ENCODE results near the gene TP53TG5. TPM values are rescaled to one million over a fixed set of nuclear protein-coding genes. Genes with fewer than 3 reads are reported as not detected.
A peak's percentile ranks its signal among the peaks of the same experiment; 100 is the strongest.

The TP53TG5 gene
- total RNA-seq, 1 experiment from 2014 or later, result not detected

- DNase-seq (ENCODE audit: low read depth, low spot score), result peak; percentile 57
- in situ Hi-C loops (cut with HindIII; ENCODE audit: low pct_unique_long_range_greater_than_20kb, low sequenced_read_pairs), result no loop called here
These were observed 5.3 kb downstream of the TP53TG5 start for GRCh38 chr20:45372646-45373352.

DNA sequence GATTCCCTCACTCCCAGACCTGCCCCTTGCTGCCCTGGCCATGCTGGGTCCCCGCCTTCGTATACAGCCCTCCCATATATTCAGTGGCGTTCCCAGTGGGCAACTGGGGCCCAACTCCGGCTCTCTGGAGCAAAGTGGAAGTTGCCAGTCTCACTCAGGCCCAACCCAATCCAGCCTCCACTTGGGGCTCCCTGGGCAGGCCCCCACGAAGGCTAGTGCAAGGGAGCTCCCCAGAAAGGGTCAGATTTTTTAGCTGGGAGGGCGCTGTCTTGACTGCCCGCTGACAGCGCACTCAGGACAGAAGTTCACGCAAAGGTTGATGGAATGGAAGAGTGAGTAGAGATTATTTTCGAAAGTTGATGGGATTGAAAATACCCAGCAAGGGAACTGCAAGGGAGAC lies 5.9 kb downstream of the TP53TG5 start:
- in situ Hi-C loops (cut with HindIII; ENCODE audit: low pct_unique_long_range_greater_than_20kb, low sequenced_read_pairs), result no loop called here
- no peak for DNase-seq (ENCODE audit: low read depth, low spot score)

DNA sequence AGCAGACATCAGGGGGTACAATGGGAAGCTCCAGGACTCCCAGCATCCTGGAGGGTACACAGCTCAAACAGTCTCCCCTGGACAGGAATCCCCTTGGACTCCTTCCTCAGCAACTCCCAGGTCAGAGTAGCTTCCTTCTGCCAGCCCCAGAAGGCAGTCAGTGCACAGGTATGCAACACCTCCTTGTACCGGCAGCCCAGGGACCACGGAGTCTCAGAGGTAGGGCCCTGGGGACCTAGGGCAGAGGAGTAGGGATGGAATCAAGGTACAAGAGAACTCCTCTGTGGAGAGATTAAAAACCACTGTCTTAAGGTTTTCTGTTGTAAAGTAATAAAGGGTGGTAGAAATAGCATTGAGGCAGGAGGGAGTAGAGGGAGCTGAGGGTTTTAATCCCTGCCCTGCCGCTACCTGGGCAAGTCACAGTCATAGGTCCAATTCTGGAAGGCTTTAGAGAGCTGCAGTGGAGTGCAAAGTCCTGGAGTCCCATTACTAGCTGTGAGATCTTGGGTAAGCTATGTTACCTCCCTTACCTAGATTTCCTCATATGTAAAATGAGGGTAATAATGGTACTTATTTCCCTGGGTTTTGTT lies 7.5 kb downstream of the TP53TG5 start:
- no peak for DNase-seq (ENCODE audit: low read depth, low spot score)
- in situ Hi-C loops (cut with HindIII; ENCODE audit: low pct_unique_long_range_greater_than_20kb, low sequenced_read_pairs), result no loop called here

GRCh38 chr20:45368221-45368980 lies 9.7 kb downstream of the TP53TG5 start:
- in situ Hi-C loops (cut with HindIII; ENCODE audit: low pct_unique_long_range_greater_than_20kb, low sequenced_read_pairs), result no loop called here
- DNase-seq (ENCODE audit: low read depth, low spot score), result no peak

DNA sequence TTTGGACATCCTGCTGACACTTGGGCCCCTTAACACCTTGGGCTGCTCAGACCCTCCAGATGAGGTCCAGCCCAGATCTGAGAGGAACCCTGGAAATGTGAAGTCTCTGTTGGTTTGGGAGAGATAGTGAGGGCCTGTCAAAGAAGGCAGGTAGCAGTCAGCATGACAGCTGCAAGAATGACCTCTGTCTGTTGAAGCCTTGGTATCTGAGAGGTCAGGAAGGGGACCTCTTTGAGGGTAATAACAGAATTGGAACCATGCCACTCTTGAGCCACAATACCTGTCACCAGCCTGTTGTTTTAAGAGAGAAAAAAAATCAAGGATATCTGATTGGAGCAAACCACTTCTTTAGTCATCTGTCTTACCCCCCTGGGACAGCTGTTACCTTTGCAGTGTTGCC lies 11.0 kb downstream of the TP53TG5 start:
- DNase-seq (ENCODE audit: low read depth, low spot score), result no peak
- in situ Hi-C loops (cut with HindIII; ENCODE audit: low pct_unique_long_range_greater_than_20kb, low sequenced_read_pairs), result no loop called here

DNA sequence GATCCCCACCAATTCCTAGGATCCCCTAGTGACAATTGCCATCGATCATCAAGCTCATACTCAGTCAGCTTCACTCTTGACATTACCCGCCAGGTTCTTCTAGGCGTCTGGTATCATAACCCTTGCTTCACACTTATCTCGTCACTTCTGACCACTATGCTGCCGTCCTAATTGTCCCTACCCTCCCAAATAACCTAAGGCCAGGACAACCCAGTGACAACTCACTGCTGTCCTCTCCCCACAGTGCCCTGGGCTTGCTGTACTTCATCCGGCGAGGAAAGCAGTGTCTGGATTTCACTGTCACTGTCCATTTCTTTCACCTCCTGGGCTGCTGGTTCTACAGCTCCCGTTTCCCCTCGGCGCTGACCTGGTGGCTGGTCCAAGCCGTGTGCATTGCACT lies 11.5 kb downstream of the TP53TG5 start:
- in situ Hi-C loops (cut with HindIII; ENCODE audit: low pct_unique_long_range_greater_than_20kb, low sequenced_read_pairs), result no loop called here
- no peak for DNase-seq (ENCODE audit: low read depth, low spot score)

GRCh38 chr20:45366192-45366591 lies 11.9 kb downstream of the TP53TG5 start:
- no peak for DNase-seq (ENCODE audit: low read depth, low spot score)
- in situ Hi-C loops (cut with HindIII; ENCODE audit: low pct_unique_long_range_greater_than_20kb, low sequenced_read_pairs), result no loop called here

DNA sequence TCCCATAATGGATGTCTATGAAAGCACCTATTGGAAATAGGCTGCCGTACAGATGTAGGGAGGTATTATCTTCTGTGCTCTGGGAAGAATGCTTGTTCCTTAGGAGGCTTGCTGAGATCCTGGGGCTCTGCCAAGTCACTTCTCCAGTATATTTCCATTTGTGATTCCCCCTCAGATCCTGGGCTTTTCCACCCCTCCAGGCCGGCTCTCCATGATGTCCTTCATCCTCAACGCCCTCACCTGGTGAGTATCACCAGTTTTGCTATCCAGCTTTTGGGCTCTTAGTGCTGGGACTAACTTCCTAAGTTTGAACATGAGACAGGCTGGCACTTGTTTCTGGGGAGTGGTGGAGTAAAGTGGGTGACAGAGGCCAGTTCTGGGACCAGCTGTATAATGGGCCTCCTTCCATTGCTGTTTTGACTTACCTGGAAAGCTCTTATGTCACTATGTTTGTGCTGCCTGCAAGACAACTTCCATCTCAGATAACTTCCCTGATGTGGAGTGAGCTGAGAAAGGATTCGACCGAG lies 12.6 kb downstream of the TP53TG5 start:
- in situ Hi-C loops (cut with HindIII; ENCODE audit: low pct_unique_long_range_greater_than_20kb, low sequenced_read_pairs), result no loop called here

GRCh38 chr20:45363611-45364492 lies 14.3 kb downstream of the TP53TG5 start:
- no peak for DNase-seq (ENCODE audit: low read depth, low spot score)
- in situ Hi-C loops (cut with HindIII; ENCODE audit: low pct_unique_long_range_greater_than_20kb, low sequenced_read_pairs), result no loop called here

More for the DNA sequence above, 12.6 kb downstream of the TP53TG5 start:
- no peak for DNase-seq (ENCODE audit: low read depth, low spot score)

GRCh38 chr20:45362804-45363610 lies 15.1 kb downstream of the TP53TG5 start, which contains the start of gene SYS1:
Gene SYS1, plus strand, starts transcription at chr20:45363156. Its CDS starts 376 bp downstream, at chr20:45363532.
- peak; percentile 100 for DNase-seq (ENCODE audit: low read depth, low spot score)
- in situ Hi-C loops (cut with HindIII; ENCODE audit: low pct_unique_long_range_greater_than_20kb, low sequenced_read_pairs), result no loop called here

DNA sequence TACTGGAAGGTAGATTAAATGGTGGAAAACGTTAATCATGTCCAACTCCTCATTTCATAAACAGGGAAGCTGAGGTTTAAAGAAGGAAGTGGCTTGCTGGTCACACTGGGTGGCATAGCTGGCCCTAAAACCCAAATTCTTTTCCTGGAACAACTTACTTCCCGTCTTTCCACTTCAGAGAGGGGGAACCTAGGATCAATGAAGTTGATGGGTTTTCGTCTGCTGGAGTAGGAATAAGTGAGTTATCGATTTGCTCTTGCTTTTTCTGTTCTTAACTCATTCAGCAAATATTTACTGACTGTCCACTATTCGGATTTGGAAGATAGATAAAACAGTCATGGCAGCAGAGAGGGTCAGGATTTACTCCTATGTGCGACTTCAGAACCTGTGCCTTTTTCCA lies 16.3 kb downstream of the TP53TG5 start:
- no peak for DNase-seq (ENCODE audit: low read depth, low spot score)
- in situ Hi-C loops (cut with HindIII; ENCODE audit: low pct_unique_long_range_greater_than_20kb, low sequenced_read_pairs), result no loop called here

DNA sequence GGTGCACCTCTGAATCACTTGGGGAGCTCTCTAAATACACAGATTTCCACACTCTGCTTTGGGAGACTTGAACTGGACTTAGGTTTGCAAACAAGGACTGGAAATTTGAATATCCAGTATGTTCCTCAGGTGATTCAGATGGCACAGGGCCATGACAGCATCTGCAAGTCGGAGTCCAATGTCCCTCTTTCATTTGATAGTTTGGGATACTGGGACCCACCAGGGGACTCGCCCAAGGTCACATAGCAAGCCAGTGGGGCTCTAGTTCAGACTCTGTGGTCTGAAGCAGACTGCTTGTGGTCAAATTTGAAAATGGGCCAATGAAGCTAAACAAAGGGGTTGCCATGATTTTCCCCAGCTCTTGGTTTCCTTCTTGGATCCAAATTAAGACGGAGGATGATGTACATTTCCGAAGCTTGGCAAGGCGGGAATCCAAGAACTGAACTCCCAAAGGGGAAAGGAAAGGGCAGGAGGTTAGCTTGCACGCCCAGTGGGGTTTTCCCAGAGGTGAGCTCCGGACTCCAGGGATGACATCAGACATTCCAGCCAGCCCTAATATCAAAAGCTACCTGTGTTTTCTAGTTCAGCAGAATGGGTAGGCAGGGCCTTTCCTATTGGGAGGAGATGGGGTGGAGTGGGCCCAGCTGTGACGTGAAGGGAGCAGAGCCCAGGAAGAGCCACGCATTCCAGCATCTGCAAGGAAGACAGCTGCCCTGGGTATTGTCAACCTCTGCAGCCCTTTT lies 18.5 kb downstream of the TP53TG5 start:
- DNase-seq (ENCODE audit: low read depth, low spot score), result no peak
- in situ Hi-C loops (cut with HindIII; ENCODE audit: low pct_unique_long_range_greater_than_20kb, low sequenced_read_pairs), result no loop called here

DNA sequence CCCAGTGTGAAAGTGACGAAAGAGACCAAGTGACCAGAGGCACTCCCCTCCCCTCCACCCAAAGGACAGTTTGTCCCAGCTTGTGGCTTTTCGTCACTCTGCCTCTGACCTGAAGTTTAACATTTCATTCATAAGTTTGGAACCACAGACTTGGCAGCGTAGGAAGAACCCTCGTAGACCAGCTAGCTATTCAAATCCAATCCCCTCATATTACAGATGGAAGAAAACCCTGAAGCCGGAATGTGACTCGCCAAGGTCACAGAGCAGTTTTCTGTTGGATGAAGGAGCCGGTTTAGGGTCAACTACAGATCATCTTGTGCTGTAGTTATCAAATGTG lies 19.1 kb downstream of the TP53TG5 start:
- in situ Hi-C loops (cut with HindIII; ENCODE audit: low pct_unique_long_range_greater_than_20kb, low sequenced_read_pairs), result no loop called here
- DNase-seq (ENCODE audit: low read depth, low spot score), result no peak

DNA sequence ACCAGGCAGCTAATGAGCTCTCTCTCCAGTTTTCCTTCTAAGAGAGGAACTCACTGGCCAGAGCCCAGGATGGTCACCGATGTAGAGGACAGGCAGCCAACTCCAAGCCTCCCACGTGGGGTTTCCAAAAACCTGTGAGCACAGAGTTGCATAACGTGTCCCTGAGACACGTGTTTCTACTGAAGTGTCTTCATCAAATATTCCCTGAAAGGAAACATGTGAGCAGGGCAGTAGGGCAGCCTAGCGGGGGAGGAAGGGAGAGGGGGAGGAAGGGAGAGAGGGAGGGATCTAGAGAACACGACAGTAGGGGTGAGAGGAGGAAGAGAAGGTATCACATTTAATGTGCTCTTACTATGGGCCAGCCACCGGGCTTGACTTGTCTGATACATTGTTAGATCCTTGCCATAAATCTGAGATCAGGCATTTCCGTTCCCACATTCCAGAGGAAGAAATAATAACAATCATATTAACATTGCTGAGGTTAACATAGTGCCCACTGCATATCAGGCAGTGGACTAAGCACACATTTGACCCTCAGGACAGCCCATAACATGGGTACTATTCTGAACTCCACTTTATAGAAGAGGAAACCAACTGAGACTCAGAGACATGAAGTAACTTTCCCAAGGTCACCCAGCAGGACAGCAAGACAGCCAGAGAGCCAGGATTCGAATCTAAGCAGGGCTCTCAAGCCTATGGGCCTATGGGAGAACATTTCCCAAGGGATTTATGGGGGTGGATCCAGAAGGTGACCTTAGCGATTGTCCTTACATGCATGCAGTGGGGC lies 19.6 kb downstream of the TP53TG5 start:
- DNase-seq (ENCODE audit: low read depth, low spot score), result peak; percentile 57

GRCh38 chr20:45355209-45356084 lies 22.7 kb downstream of the TP53TG5 start:
- DNase-seq (ENCODE audit: low read depth, low spot score), result no peak
- in situ Hi-C loops (cut with HindIII; ENCODE audit: low pct_unique_long_range_greater_than_20kb, low sequenced_read_pairs), result no loop called here

More for the DNA sequence above, 19.6 kb downstream of the TP53TG5 start:
- in situ Hi-C loops (cut with HindIII; ENCODE audit: low pct_unique_long_range_greater_than_20kb, low sequenced_read_pairs), result no loop called here

Data from SK-MEL-5 (cell line).